Lower lobe of right lung (tissue), 2 donors: ENCODE data around the gene TBCEL. TPM values are rescaled to one million over a fixed set of nuclear protein-coding genes. Genes with fewer than 3 reads are reported as not detected.

Experiments
- ATAC-seq, 2 donors: fragments of 200-7000 bp; cut with Tn5 transposase; one replicate each; pipeline ENCODE4 v1.9.1; 2020 to 2022; ENCODE audit warnings: mild to moderate bottlenecking in 2 of 2, moderate library complexity in 2 of 2
- DNase-seq: peaks from one replicate; pipeline ENCODE4 v3.0.0-alpha.2; 2020
- H3K27ac ChIP-seq: fragments of 200-600 bp; one replicate; pipeline ENCODE4 v1.8.0; 2022
- H3K27me3 ChIP-seq: fragments of 200-600 bp; one replicate; pipeline ENCODE4 v1.8.0; 2022; ENCODE audit warnings: low read depth
- H3K36me3 ChIP-seq: fragments of 200-600 bp; one replicate; pipeline ENCODE4 v1.8.0; 2022; ENCODE audit warnings: mild to moderate bottlenecking
- H3K4me1 ChIP-seq: fragments of 200-600 bp; one replicate; pipeline ENCODE4 v1.8.0; 2022
- H3K4me3 ChIP-seq: fragments of 200-600 bp; one replicate; pipeline ENCODE4 v1.8.0; 2022; ENCODE audit warnings: mild to moderate bottlenecking
- H3K9me3 ChIP-seq: fragments of 200-600 bp; one replicate; pipeline ENCODE4 v1.8.0; 2022
- intact Hi-C: fragments of 100-400 bp; cut with DNase I; formaldehyde crosslinking; loops from one replicate; pipeline ENCODE4 v1.11.0; 2022
- total RNA-seq: library from RNA; stranded (reverse); fragmentation: NEBNext Ultra II Directional; extraction: Animal tissue kit (Norgen Biotek cat#: 25700); gene quantifications from one replicate; pipeline ENCODE4 v1.2.1, GENCODE V29; 2021
- TF ChIP-seq, protein P1 (sequence below): fragments of 200-600 bp; IDR thresholded peaks from one replicate; pipeline ENCODE4 v1.8.0; 2022; ENCODE audit warnings: antibody characterized with exemption, mild to moderate bottlenecking
- donor health status: DM: no; HTN: yes; CAD: no; lungs with severe emphysema.

The TBCEL gene
- total RNA-seq, 1 donor from 2014 or later, result 38.7 TPM

GRCh38 chr11:121100943-121101342 is 77.0 kb downstream of the TBCEL start, which contains the start of gene TECTA:
Gene TECTA (plus strand): TSS chr11:121101243. CDS start chr11:121102666, 1,423 bp downstream.
- Histone ChIP-seq H3K4me3 (no peak within 1 kb of the TSS), H3K9me3 (no peaks in the 10 kb centered on the region), H3K27ac (no peak within 1 kb of the TSS), H3K27me3 (no peaks in the 10 kb centered on the region), H3K36me3 (no peaks in the 10 kb centered on the region), H3K4me1 (peaks cover 13% of the 10 kb centered on the region)
- intact Hi-C loops, result no loop called here
- ATAC-seq (no peak), DNase-seq (no peak)
- TF ChIP-seq, protein P1, sequence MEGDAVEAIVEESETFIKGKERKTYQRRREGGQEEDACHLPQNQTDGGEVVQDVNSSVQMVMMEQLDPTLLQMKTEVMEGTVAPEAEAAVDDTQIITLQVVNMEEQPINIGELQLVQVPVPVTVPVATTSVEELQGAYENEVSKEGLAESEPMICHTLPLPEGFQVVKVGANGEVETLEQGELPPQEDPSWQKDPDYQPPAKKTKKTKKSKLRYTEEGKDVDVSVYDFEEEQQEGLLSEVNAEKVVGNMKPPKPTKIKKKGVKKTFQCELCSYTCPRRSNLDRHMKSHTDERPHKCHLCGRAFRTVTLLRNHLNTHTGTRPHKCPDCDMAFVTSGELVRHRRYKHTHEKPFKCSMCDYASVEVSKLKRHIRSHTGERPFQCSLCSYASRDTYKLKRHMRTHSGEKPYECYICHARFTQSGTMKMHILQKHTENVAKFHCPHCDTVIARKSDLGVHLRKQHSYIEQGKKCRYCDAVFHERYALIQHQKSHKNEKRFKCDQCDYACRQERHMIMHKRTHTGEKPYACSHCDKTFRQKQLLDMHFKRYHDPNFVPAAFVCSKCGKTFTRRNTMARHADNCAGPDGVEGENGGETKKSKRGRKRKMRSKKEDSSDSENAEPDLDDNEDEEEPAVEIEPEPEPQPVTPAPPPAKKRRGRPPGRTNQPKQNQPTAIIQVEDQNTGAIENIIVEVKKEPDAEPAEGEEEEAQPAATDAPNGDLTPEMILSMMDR, result no peak

GRCh38 chr11:121104312-121104762 is 80.4 kb downstream of the TBCEL start:
- TF ChIP-seq, protein P1, result no peak
- intact Hi-C loops, result no loop called here
- Histone ChIP-seq H3K27me3 (no peaks in the 10 kb centered on the region), H3K9me3 (no peaks in the 10 kb centered on the region), H3K4me1 (peaks cover 13% of the 10 kb centered on the region), H3K27ac (no peak overlapping the region), H3K4me3 (no peak overlapping the region), H3K36me3 (no peaks in the 10 kb centered on the region)
- DNase-seq, result no peak
- ATAC-seq, result no peak

GRCh38 chr11:121105063-121105480 is 81.2 kb downstream of the TBCEL start:
- peak in 1 of 2 donors; percentile 38 for ATAC-seq
- Histone ChIP-seq H3K4me3 (no peak overlapping the region), H3K27ac (no peak overlapping the region), H3K27me3 (no peaks in the 10 kb centered on the region), H3K9me3 (no peaks in the 10 kb centered on the region), H3K4me1 (peaks cover 13% of the 10 kb centered on the region), H3K36me3 (no peaks in the 10 kb centered on the region)
- intact Hi-C loops, result no loop called here
- TF ChIP-seq, protein P1, result no peak
- DNase-seq, result no peak

- Histone ChIP-seq H3K36me3 (no peaks in the 10 kb centered on the region), H3K4me3 (no peak overlapping the region), H3K4me1 (peaks cover 13% of the 10 kb centered on the region), H3K9me3 (no peaks in the 10 kb centered on the region), H3K27ac (no peak overlapping the region), H3K27me3 (no peaks in the 10 kb centered on the region)
- intact Hi-C loops, result no loop called here
- DNase-seq (no peak), ATAC-seq (no peak)
- TF ChIP-seq, protein P1, result no peak
Observed at GRCh38 chr11:121105481-121106195, 81.7 kb downstream of the TBCEL start.

DNA sequence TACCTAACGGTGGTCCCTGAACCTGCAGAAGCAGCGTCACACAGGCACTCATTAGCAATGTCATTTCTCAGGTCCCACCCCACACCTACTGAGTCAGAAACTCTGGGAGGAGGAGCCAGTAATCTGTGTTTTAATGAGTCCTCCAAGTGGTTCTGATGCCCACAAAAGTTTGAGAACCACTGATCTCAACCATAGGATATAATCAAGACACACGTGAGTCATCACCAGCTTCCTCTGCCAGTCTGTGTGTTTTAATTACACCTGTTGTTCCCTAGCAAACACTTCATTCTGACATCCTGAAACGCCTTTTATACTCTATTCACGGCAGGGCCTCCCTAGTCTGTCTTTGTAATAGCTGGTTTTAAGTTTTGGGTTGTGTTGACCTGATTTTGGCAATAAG is 82.9 kb downstream of the TBCEL start:
- ATAC-seq (no peak), DNase-seq (no peak)
- intact Hi-C loops, result no loop called here
- no peaks in the 10 kb centered on the region for H3K9me3 ChIP-seq
- TF ChIP-seq, protein P1, result no peak
- H3K27ac ChIP-seq, result no peak overlapping the region
- H3K4me1 ChIP-seq, result peaks cover 18% of the 10 kb centered on the region
- H3K27me3 ChIP-seq, result no peaks in the 10 kb centered on the region
- no peak overlapping the region for H3K4me3 ChIP-seq
- H3K36me3 ChIP-seq, result no peaks in the 10 kb centered on the region
